NCI-H2029 treated with DMSO at 0.1 percent for 48 hours (cell line): Measurements from ENCODE around the gene BOC.
"Not testable (repeated sequence)": the region's sequence is repeated elsewhere in the genome, so short reads cannot be mapped to it uniquely, and the experiment has no call there.

ENCODE experiments used
- DNase-seq: peaks from one replicate; lab custom pipeline; 2025; lab: John Stamatoyannopoulos, UW

Gene BOC

GRCh38 chr3:113211330-113212149, at the start of gene BOC:
BOC (plus strand) TSS chr3:113211557; CDS start chr3:113249803, 38,246 bp downstream.
- DNase-seq = no peak

- no peak for DNase-seq
These were observed 49.7 kb upstream of the BOC start for GRCh38 chr3:113161661-113162060.

DNA sequence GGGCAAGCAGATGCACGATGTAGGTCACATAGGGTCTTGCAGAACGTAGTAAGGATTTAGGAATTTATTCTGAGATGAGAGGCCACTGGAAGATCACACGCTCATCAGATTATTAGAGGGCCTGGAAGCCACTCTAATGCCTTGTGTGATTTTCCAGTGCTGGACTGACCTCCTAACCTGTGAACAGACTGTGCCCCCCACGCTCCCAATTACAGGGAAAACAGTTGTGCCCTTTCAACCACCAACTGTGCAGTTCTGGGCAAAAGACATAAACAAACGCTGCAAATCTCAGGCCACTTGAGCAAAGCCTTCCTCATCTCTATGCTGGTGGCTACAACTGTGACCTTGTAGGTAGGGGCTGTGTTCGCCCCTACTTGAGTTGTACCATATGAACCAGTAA, 48.2 kb upstream of the BOC start:
- no peak for DNase-seq

- no peak for DNase-seq
These were observed 45.5 kb upstream of the BOC start for GRCh38 chr3:113165841-113166240.

DNA sequence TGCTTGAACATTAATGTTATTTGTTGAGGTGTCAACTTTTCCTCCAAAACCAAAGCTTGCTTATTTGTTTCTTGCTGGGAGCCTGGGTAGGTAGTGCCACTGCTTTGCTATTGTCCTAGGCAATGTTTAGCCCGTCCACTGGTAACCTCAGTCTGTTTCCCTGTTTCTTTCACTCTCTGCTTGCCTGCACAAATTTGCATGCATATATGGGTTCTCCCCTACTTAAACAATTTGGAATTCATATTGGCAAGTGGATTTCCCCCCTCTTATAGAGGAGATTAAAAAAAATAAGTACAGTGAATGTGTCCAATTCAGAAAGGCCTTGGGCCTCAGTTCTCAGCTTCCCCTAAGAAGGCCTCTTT, 45.0 kb upstream of the BOC start:
- DNase-seq = no peak

GRCh38 chr3:113166719-113167492, 44.5 kb upstream of the BOC start:
- peak; percentile 58 for DNase-seq

DNA sequence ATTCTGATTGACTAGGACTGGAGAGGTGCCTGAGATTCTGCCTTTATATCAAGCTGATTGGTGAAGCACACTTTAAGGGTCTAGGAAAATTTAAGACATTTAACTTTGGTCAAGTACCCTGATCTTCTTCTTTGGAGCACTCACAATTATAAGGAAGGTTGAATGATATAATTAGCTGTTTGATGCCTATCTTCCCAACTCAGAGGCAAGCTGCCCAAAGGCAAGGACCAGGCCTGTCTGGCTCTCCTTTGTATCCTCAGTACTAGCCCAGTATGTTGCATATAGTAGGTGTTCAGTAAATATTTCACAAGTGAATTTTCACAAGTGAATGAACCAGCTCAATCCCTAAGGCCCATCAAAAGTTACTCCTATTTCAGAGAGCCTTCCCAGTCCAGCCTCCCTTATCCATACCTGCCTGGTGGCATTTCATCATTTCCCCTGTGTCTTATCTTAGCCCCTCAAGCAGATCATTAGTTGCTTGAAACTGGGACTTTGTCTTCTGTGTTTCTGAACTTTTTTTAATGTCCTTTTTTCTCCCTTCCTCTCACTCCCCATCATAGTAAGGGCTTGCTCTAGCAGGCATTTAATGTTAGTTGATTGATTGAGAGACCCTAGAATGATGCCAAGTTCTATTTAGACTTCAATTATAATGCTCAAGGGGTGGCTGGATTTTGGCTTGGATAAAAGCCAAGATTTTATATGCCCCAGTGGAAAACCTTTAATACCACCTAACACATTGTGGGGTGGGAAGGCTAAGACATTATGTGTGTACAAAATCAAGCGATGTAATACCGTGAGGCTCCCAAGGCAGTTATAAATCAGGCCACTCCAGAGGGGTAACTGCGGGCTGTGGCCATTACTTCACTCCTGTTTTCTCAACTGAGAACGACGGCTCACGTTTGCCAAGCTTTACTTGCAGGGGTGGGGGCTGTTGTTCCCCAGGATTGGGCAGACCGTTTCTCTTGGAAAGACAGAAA, 43.2 kb upstream of the BOC start:
- peak; percentile 13 for DNase-seq

DNA sequence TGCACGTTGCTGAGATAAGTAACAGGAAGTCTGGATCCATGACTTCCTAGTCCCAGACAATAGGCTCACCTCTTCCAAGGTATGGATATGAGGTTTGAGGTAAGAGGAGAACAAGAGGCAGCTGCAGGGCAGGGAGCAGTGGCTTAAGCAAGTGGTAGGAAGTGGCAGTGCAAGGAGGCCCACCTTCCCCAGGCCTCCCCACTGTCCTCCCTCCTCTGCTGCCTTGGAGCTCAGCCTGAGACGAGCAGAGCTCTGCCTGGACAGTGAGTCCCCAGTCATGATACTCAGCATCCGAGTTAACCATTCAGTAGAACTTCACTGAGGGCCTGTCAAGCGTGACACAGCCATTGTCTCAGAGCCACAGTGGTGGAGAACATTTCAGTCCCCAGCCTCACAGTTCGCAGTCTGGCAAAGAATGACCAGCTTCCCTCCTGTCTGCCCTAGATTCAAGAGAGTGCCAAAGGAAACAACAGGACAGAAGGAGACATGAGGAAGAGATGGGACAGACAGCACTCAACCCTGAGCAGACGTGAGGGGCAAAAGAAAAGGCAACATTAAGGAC, 41.4 kb upstream of the BOC start:
- DNase-seq = no peak

DNA sequence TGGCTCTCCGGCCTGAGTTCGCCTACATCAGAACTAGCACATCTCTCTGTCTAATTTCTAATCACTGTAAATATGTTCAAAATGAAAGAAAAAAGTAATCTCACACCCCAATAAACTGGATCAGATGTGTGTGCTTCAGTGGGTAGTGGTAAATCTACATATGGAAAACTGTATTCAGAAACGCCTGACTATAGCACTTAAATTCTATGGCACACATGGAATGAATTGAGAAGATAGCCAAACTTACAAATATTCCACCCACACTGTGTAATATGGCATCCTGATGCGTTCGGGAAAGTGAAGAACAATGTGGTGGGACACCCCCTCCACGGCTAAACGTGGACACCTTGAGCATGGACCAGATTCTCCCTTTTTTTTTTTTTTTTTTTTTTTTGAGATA, 40.6 kb upstream of the BOC start:
- DNase-seq = no peak

DNA sequence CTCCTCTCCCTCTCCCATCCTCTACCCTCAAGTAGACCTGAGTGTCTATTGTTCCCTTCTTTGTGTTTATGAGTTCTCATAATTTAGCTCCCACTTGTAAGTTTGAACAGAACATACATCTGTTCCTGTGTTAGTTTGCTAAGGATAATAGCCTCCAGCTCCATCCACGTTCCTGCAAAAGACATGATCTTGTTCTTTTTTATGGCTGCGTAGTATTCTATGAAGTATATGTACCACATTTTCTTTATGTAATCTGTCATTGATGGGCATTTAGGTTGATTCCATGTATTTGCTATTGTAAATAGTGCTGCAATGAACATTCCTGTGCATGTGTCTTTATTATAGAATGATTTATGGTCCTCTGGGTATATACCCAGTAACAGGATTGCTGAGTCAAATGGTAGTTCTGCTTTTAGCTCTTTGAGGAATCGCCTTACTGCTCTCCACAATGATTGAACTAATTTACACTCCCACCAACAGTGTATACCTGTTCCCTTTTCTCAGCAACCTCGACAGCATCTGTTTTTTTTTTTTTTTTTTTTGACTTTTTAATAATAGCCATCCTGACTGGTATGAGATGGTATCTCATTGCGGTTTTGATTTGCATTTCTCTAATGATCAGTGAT, 39.6 kb upstream of the BOC start:
- not testable (repeated sequence) for DNase-seq

DNA sequence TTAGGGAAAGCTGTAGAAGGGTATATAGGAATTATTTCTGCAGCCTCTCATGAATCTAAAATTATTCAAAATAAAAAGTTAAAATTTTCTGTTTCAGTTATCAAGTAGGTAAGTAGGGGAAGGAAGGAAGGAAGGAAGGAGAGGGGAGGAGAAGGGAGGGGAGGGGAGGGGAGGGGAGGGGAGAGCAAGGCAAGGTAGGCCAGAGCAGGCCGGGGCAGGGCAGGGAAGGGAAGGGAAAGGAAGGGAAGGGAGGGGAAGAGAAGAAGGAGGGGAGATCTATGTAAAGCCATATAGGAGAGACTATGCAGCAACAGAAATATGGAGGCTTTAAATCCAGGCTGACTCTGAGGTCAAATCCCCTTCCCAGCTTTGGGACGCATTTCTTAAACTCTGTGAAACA, 38.3 kb upstream of the BOC start:
- no peak for DNase-seq

DNA sequence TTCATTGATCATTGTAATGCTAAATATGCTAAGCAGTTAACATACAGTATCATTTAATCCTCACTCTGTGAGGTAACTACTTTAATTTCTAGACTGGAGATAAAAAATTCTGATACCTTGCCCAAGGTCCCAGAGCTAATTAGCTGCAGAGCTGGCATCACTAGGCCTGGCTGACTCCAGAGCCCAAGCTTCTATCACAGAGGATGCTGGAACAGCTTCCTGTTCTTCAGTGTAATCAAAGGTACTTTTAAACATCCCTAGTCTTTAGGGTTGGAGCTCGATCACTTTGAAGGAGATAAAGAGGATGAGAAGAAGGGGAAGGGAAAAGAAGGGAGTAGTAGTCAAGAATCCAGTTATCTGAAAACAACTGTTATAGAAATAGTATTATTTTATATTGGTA, 37.1 kb upstream of the BOC start:
- no peak for DNase-seq

DNA sequence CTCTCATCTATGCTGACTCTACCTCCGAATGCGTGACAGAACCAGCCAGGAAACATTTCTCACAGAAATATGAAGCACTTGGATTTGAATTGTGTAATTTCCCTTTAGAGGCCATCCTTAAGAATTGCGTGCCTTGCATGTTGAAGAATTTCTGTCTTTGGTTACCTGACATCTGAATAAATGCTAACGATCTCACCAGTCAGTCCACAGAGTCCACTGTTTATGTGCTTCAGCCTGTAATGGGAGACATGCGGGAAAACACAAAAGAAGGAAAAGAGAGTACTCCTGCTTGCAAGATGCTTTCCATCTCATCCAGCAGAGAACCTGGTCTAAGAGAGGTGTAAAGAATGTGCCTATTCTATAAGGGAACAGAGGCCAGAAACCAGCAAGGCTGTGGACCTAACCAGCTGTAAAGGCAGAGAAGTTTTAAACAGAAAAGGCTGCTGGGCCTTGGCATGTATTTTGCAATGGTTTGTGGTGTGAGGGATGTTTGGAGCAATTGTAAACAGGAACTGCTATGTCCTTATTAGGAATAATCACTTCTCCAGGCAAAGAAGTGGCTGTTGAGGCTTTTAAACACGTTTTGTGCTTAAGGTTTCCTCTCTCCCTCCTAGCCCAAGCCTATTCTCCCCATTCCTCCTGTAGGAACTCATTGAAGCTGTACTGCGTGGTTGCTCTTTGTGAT, 36.4 kb upstream of the BOC start:
- no peak for DNase-seq

DNA sequence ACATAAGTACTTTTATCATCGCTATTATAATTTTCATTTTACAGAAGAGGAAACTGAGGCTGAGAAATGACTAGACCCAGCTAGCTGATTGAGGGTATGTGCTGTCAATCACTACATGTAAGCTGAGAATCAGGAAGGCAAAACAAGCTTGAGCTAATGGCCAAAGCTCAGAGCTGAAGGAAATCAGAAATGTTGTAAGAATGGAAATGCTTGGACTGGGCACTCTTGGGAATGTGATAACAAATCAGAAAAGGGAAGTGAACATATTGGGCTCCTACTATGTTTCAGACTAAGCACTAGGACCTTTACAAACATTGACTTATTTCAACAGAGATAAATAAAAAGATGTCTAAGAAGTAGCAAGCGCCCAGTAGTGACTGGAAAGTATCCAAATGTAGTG, 33.8 kb upstream of the BOC start:
- DNase-seq = no peak

GRCh38 chr3:113179235-113179824, 32.0 kb upstream of the BOC start:
- DNase-seq = no peak

GRCh38 chr3:113183748-113184661, 27.4 kb upstream of the BOC start:
- DNase-seq = no peak

GRCh38 chr3:113185194-113185835, 26.0 kb upstream of the BOC start:
- DNase-seq = no peak

- no peak for DNase-seq
These were observed 24.8 kb upstream of the BOC start for GRCh38 chr3:113186566-113186965.

DNA sequence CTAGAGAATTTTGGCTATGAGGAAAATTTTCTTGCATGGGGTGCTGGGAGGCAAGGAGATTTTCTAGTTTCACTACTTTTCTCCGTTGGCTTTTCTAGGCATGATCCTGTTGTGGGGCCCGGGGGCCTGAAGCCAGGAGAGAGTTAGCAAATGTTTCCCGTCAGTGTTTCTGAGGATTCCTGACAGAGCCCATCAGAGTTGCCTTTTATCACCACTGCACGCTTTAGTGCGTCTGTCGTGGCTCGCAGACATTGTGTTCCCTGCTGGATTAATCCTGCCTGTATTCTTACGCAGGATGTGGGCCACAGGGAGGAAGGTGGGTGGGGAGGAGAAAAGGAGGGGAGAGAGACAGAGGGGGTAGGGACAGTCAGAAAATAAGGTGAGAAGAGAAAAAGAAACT, 18.1 kb upstream of the BOC start:
- no peak for DNase-seq
